Testis (tissue), 3 donors: ENCODE data around the gene ATF7. TPM values are rescaled to one million over a fixed set of nuclear protein-coding genes. Genes with fewer than 3 reads are reported as not detected.

ENCODE experiments used
- DNase-seq: peaks from one replicate; pipeline ENCODE4 v3.0.0-alpha.2; 2019
- H3K27ac ChIP-seq, 2 donors: fragments of 200-600 bp; sonication (generic); one replicate each; pipeline ENCODE4 v1.5.1; 2019
- H3K27me3 ChIP-seq: fragments of 200-600 bp; sonication (generic); one replicate; pipeline ENCODE4 v1.5.1; 2019
- H3K36me3 ChIP-seq: fragments of 200-600 bp; sonication (generic); one replicate; pipeline ENCODE4 v1.5.1; 2017; ENCODE audit warnings: low read depth; ENCODE audit errors: missing control alignments
- H3K4me1 ChIP-seq: fragments of 200-600 bp; sonication (generic); one replicate; pipeline ENCODE4 v1.5.1; 2019
- H3K4me3 ChIP-seq, 2 donors: fragments of 200-600 bp; sonication (generic); one replicate each; pipeline ENCODE4 v1.5.1; 2017 to 2019
- H3K9me3 ChIP-seq: fragments of 200-600 bp; sonication (generic); one replicate; pipeline ENCODE4 v1.5.1; 2017
- CTCF ChIP-seq, 3 experiments: fragments of 450-650 bp in 2 of 3; fragments of 200-600 bp in 1 of 3; sonication (generic) in 1 of 3; IDR thresholded peaks; one replicate each; pipeline ENCODE4 v1.5.1; 2016 to 2019; ENCODE audit warnings: antibody characterized with exemption in 3 of 3, mild to moderate bottlenecking in 2 of 3, moderate library complexity in 1 of 3
- POLR2A ChIP-seq: fragments of 450-650 bp; IDR thresholded peaks from one replicate; pipeline ENCODE4 v1.6.1; 2017; ENCODE audit warnings: antibody characterized with exemption, mild to moderate bottlenecking, moderate library complexity
- WGBS, 2 donors: methylation state at CpG; one replicate each; pipeline ENCODE4 v1.1.5; 2018; 5-methylcytosine and 5-hydroxymethylcytosine counted together
- intact Hi-C: fragments of 100-400 bp; cut with DNase I; formaldehyde crosslinking; loops from one replicate; pipeline ENCODE4 v1.15.1; 2023; ENCODE audit warnings: low total_unique reads
- polyA plus RNA-seq: library from polyadenylated mRNA; stranded (reverse); fragments of 350-450 nt; fragmentation: Illumina TruSeq; extraction: RNeasy Lipid Tissue Mini Kit (QIAGEN cat#74804); gene quantifications from one replicate; pipeline ENCODE4 v1.2.3, GENCODE V29; 2014; ENCODE audit warnings: low read depth, low replicate concordance; ENCODE audit not compliant: insufficient read depth
- total RNA-seq, 2 donors: library from RNA; depleted of rRNA; stranded (reverse); fragments of >200 nt; gene quantifications; one replicate each; pipeline ENCODE4 v1.2.3, GENCODE V29; 2016

The ATF7 gene
- total and polyA plus RNA-seq, 3 donors from 2014 or later = 31.6 to 59.8 (median 55.1) TPM

GRCh38 chr12:53585448-53586125 lies 40.6 kb downstream of the ATF7 start:
- WGBS, 2 donors = 24 to 38% methylated on average over 2 of the region's 2 CpGs

GRCh38 chr12:53579545-53579955 lies 46.6 kb downstream of the ATF7 start:
- no peak for TF ChIP-seq POLR2A
- TF ChIP-seq CTCF (IDR thresholded peaks at IDR 0.05) = no peak
- WGBS, 2 donors = 74 to 76% methylated on average over 5 of the region's 5 CpGs
- intact Hi-C loops = no loop called here
- H3K27ac ChIP-seq = no peak overlapping the region
- H3K36me3 ChIP-seq = no peaks in the 10 kb centered on the region
- no peak for DNase-seq
- peaks cover 7% of the 10 kb centered on the region for H3K4me1 ChIP-seq
- H3K9me3 ChIP-seq = no peaks in the 10 kb centered on the region
- no peak overlapping the region for H3K4me3 ChIP-seq
- H3K27me3 ChIP-seq = no peaks in the 10 kb centered on the region

More at GRCh38 chr12:53585448-53586125, 40.6 kb downstream of the ATF7 start:
- no peaks in the 10 kb centered on the region for H3K36me3 ChIP-seq
- TF ChIP-seq POLR2A (no peak), CTCF (IDR thresholded peaks at IDR 0.05) (no peak)
- intact Hi-C loops = no loop called here
- no peaks in the 10 kb centered on the region for H3K9me3 ChIP-seq
- DNase-seq = no peak
- H3K27ac ChIP-seq = peak overlapping the region in 1 of 2 donors; percentile 46
- H3K4me1 ChIP-seq = peaks cover 12% of the 10 kb centered on the region
- no peak overlapping the region for H3K4me3 ChIP-seq
- no peaks in the 10 kb centered on the region for H3K27me3 ChIP-seq

- no peak for DNase-seq
- TF ChIP-seq POLR2A = no peak
- TF ChIP-seq CTCF (IDR thresholded peaks at IDR 0.05) = no peak
- H3K4me1 ChIP-seq = peaks cover 7% of the 10 kb centered on the region
- no peak overlapping the region for H3K4me3 ChIP-seq
- H3K9me3 ChIP-seq = no peaks in the 10 kb centered on the region
- H3K36me3 ChIP-seq = no peaks in the 10 kb centered on the region
- no peaks in the 10 kb centered on the region for H3K27me3 ChIP-seq
- WGBS, 2 donors = 64 to 78% methylated on average over 5 of the region's 5 CpGs
- H3K27ac ChIP-seq = no peak overlapping the region
- intact Hi-C loops = no loop called here
Measured at GRCh38 chr12:53578783-53579182, 47.4 kb downstream of the ATF7 start.

GRCh38 chr12:53577941-53578352 lies 48.2 kb downstream of the ATF7 start:
- H3K27ac ChIP-seq = no peak overlapping the region
- intact Hi-C loops = no loop called here
- TF ChIP-seq CTCF (IDR thresholded peaks at IDR 0.05) = no peak
- TF ChIP-seq POLR2A = no peak
- H3K4me3 ChIP-seq = no peak overlapping the region
- H3K9me3 ChIP-seq = no peaks in the 10 kb centered on the region
- peaks cover 7% of the 10 kb centered on the region for H3K4me1 ChIP-seq
- no peaks in the 10 kb centered on the region for H3K27me3 ChIP-seq
- WGBS, 2 donors = 76 to 85% methylated on average over 4 of the region's 4 CpGs
- DNase-seq = no peak
- no peaks in the 10 kb centered on the region for H3K36me3 ChIP-seq
